Fibroblast of the aortic adventitia (primary cell): Measurements from ENCODE around the gene GRM1. TPM values are rescaled to one million over a fixed set of nuclear protein-coding genes. Genes with fewer than 3 reads are reported as not detected.

Experiments used
- DNase-seq: peaks from one replicate; pipeline ENCODE4 v3.0.0-alpha.2; 2010; ENCODE audit warnings: low read depth
- H3K4me3 ChIP-seq: 2 replicates; pipeline ENCODE4 v1.5.1; 2011; ENCODE audit warnings: low read depth, mild to moderate bottlenecking, control low read depth, low read length, moderate library complexity
- CTCF ChIP-seq: IDR thresholded peaks from 2 replicates; pipeline ENCODE4 v1.5.1; 2011; ENCODE audit warnings: mild to moderate bottlenecking, low read length, control low read depth, inconsistent platforms; ENCODE audit not compliant: insufficient read depth
- total RNA-seq: library from RNA; depleted of rRNA; stranded (reverse); fragments of >200 nt; gene quantifications from 2 replicates; pipeline ENCODE4 v1.2.3, GENCODE V29; 2012; ENCODE audit warnings: low replicate concordance

Gene GRM1
- total RNA-seq, 1 donor: 0.09 TPM

DNA sequence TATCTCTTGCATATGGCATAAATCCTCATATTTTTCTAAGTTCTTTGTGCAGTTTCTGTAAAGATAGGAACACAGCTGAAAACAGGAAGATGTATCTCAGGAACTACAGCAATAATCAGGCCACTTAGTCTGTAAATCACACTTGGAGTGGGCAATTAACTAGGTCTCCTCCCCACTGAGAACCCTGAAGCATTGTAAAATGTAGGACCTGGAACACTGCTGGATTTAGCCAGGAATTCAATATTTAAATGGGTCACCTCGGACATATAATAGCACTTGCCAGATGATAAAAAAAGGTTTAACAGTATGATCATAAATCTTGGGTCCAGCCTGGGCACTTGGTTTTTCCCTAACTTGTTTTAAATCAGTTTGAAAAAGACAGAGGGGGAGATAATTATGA, 155.0 kb downstream of the GRM1 start:
- TF ChIP-seq CTCF: no peak
- no peak overlapping the region for H3K4me3 ChIP-seq
- no peak for DNase-seq

DNA sequence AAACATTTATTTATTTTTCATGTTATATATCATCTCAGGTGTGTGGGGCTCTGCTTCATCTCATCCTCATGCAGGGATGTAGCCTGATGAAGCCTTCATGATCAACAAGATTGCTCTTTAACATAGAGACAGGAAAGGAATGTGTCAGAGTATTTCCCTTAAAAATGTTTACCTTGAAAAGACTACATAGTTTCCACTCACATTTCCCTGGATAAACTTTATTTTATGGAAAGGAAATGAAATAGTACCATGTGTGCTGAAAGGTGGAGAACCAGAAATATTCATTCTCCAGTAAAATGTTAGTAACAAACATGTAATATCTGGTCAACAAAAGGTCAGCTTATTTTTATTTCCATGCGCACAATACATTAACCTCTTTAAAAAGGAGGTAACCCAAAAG, 155.8 kb downstream of the GRM1 start:
- H3K4me3 ChIP-seq: no peak overlapping the region
- TF ChIP-seq CTCF: no peak
- no peak for DNase-seq

GRCh38 chr6:146189131-146189530, 160.3 kb downstream of the GRM1 start:
- no peak overlapping the region for H3K4me3 ChIP-seq
- DNase-seq: no peak
- no peak for TF ChIP-seq CTCF

- no peak for TF ChIP-seq CTCF
- H3K4me3 ChIP-seq: no peak overlapping the region
- DNase-seq: no peak
Observed at GRCh38 chr6:146190581-146190980, 161.7 kb downstream of the GRM1 start.

GRCh38 chr6:146191166-146191565, 162.3 kb downstream of the GRM1 start:
- DNase-seq: no peak
- no peak for TF ChIP-seq CTCF
- H3K4me3 ChIP-seq: no peak overlapping the region

- no peak for TF ChIP-seq CTCF
- no peak overlapping the region for H3K4me3 ChIP-seq
- DNase-seq: no peak
Observed at GRCh38 chr6:146191612-146192011, 162.8 kb downstream of the GRM1 start.

GRCh38 chr6:146194434-146194833, 165.6 kb downstream of the GRM1 start:
- H3K4me3 ChIP-seq: no peak overlapping the region
- TF ChIP-seq CTCF: no peak
- no peak for DNase-seq
